Erythroblast (primary cell): ENCODE measurements around the gene CTRL.

Source experiments
- GATA1 ChIP-seq: IDR thresholded peaks from 2 replicates; pipeline ENCODE4 v1.6.1; 2011; ENCODE audit warnings: low read depth, mild to moderate bottlenecking, control low read depth, low read length, moderate library complexity
- POLR2A ChIP-seq: IDR thresholded peaks from 2 replicates; pipeline ENCODE4 v1.6.1; 2011; ENCODE audit warnings: mild to moderate bottlenecking, low read length

DNA sequence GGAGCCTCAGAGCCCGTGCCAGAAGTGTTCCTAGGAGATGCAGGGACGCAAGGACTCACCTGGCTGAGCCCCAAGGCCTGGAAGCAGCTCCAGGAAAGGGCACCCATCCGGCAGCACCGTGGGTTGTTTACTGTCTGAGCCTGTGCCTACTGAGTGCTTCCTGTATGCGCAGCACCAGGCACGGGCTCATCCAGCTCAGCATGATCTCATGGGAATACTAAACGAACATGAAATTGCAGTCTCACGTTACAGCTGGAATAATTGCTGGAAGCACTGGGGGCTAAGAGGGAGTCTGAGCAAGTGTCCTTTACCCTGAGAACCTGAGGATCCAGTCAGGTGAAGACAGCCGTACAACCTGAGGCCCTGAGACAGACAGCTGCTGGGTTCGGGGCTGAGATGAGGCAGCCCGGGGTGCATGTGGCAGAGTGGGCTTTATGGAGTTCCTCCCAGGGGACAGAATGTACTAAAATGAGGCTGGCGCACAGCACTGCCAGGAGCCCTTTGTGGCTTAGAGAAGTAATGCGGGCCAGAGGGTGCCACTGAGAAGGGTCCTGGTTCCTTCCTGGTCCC, 5.4 kb downstream of the CTRL start:
- TF ChIP-seq POLR2A (no peak), GATA1 (no peak)
